Measurements from ENCODE around the gene SNAI3.

DNA sequence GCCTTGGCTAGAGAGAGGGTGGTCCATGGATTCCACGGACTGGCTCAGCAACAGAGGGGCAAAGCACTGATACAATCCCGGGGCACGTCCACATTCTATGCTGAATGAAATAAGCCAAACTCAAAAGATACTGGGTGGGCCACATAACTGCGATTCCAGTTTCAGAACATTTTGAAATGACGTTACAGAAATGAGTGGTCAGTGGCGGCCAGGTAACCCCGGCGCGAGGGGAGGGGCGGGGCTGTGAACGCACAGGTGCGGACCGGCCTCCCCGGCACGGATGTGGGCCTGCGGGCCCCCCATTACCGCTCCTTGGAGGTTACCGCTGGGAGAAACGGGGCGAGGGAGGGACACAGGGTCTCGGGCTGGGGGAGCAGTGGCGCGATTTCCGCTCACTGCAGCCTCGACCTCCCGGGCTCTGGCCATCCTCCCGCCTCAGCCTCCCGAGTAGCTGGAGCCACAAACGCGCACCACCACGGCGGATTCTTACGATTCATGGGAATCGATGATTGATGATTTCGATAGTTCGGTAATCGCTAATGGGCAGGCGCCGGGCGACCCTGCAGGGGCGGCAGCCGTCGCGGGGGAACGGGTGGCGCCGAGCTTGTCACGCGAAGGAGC, 24.0 kb downstream of the SNAI3 start:
- no peak for TF ChIP-seq CTCF (IDR thresholded peaks at IDR 0.05; ENCODE audit: low read depth, low read length, poor library complexity, severe bottlenecking)
- TF ChIP-seq EZH2phosphoT487 (IDR thresholded peaks at IDR 0.05; ENCODE audit: borderline replicate concordance, low read length): no peak

Data from DOHH2 (cell line).